ENCODE results near the gene KRTAP4-8. TPM values are rescaled to one million over a fixed set of nuclear protein-coding genes. Genes with fewer than 3 reads are reported as not detected.
"Not testable (repeated sequence)": the region's sequence is repeated elsewhere in the genome, so short reads cannot be mapped to it uniquely, and the experiment has no call there.

KRTAP4-8 gene
- total RNA-seq, 1 experiment from 2014 or later: not detected

DNA sequence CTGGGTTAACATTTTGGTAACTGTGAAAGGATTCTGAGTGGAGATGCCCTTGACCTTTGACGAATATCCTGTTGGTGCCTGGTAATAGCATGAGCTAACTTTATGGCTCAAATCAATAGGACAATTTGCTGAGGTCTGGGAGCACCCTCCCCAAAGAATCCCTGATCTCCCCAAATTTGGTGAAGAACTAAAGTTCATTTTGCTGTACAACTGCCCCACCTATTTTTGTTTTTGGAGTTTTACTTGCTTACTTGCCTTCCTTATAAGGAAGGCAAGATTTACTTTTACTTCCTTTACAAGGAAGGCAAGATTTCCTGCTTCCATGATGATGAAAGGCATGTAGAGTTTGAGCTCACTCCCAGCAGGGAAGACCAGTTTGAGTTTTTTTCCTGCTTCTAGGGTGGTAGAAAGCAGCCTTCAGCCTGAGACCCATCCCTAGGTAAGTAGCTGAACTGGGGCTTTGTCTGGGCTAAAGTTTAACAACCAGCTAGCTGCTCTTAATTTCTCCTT, 10.1 kb upstream of the KRTAP4-8 start:
- DNase-seq: no peak
- Histone ChIP-seq H3K4me3 (ENCODE audit: low read length) (no peak overlapping the region), H4K20me1 (ENCODE audit: low read length) (no peaks in the 10 kb centered on the region), H3F3A (ENCODE audit: low read length, unreplicated experiment) (no peaks in the 10 kb centered on the region), H3K27me3 (ENCODE audit: low read length) (no peaks in the 10 kb centered on the region), H3K9me3 (ENCODE audit: low read length) (peaks cover 12% of the 10 kb centered on the region; the same call in 1 of the 2 replicates), H3K9ac (ENCODE audit: low read length) (no peak overlapping the region), H3K9me2 (replicated peaks; ENCODE audit: low read length) (no peaks in the 10 kb centered on the region), H2AFZ (ENCODE audit: low read length) (no peak overlapping the region), H3K4me2 (ENCODE audit: low read length) (no peak overlapping the region), H3K4me1 (ENCODE audit: insufficient read depth, low read length) (peaks cover 14% of the 10 kb centered on the region), H3K36me3 (ENCODE audit: low read depth, low read length) (peaks cover 10% of the 10 kb centered on the region; the same call in 1 of the 2 replicates), H3K79me2 (ENCODE audit: low read length) (no peaks in the 10 kb centered on the region), H3K27ac (ENCODE audit: low read length) (no peak overlapping the region)
- ChIA-PET POLR2A (ENCODE audit: unreplicated experiment) (no interaction called here), CTCF (no interaction called here)
- intact Hi-C loops (cut with micrococcal nuclease): no loop called here
- BruUV-seq (replicated peaks): no TSS peak
- TF ChIP-seq EZH2 (IDR thresholded peaks at IDR 0.05; ENCODE audit: low read length, unreplicated experiment): no peak
- no peak for TF ChIP-seq EZH2phosphoT487 (IDR thresholded peaks at IDR 0.05; ENCODE audit: borderline replicate concordance, low read length)
- TF ChIP-seq, protein P1, sequence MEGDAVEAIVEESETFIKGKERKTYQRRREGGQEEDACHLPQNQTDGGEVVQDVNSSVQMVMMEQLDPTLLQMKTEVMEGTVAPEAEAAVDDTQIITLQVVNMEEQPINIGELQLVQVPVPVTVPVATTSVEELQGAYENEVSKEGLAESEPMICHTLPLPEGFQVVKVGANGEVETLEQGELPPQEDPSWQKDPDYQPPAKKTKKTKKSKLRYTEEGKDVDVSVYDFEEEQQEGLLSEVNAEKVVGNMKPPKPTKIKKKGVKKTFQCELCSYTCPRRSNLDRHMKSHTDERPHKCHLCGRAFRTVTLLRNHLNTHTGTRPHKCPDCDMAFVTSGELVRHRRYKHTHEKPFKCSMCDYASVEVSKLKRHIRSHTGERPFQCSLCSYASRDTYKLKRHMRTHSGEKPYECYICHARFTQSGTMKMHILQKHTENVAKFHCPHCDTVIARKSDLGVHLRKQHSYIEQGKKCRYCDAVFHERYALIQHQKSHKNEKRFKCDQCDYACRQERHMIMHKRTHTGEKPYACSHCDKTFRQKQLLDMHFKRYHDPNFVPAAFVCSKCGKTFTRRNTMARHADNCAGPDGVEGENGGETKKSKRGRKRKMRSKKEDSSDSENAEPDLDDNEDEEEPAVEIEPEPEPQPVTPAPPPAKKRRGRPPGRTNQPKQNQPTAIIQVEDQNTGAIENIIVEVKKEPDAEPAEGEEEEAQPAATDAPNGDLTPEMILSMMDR (conservative IDR thresholded peaks at IDR 0.05; ENCODE audit: low read depth, low read length): no peak
- no peak for ATAC-seq

DNA sequence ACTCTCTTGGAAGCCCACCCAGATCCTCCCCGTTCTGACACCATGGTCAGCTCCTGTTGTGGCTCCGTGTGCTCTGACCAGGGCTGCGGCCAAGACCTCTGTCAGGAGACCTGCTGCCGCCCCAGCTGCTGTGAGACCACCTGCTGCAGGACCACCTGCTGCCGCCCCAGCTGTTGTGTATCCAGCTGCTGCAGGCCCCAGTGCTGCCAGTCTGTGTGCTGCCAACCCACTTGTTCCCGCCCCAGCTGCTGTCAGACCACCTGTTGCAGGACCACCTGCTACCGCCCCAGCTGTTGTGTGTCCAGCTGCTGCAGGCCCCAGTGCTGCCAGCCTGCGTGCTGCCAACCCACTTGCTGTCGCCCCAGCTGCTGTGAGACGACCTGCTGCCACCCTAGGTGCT, 7.4 kb upstream of the KRTAP4-8 start, which contains the start of gene KRTAP4-9:
Gene KRTAP4-9, plus strand, starts transcription at position 43 of the 400 bp plus-strand sequence. Its CDS starts 0 bp downstream, at position 43.
- POLR2A ChIA-PET (ENCODE audit: unreplicated experiment); H3K9me2 ChIP-seq (replicated peaks; ENCODE audit: low read length); H4K20me1 ChIP-seq (ENCODE audit: low read length); H3K36me3 ChIP-seq (ENCODE audit: low read depth, low read length); H3K9ac ChIP-seq (ENCODE audit: low read length); CTCF ChIA-PET; DNase-seq; H3K9me3 ChIP-seq (ENCODE audit: low read length); intact Hi-C loops (cut with micrococcal nuclease); H3K79me2 ChIP-seq (ENCODE audit: low read length); H2AFZ ChIP-seq (ENCODE audit: low read length); H3F3A ChIP-seq (ENCODE audit: low read length, unreplicated experiment); H3K27me3 ChIP-seq (ENCODE audit: low read length); ATAC-seq; BruUV-seq (replicated peaks): not testable (repeated sequence)
- Histone ChIP-seq H3K4me2 (ENCODE audit: low read length) (peak within 1 kb of the TSS; percentile 54), H3K4me1 (ENCODE audit: insufficient read depth, low read length) (peaks cover 24% of the 10 kb centered on the region), H3K4me3 (ENCODE audit: low read length) (peak within 1 kb of the TSS; percentile 36; the same call in 1 of the 2 replicates), H3K27ac (ENCODE audit: low read length) (peak within 1 kb of the TSS; percentile 50)

DNA sequence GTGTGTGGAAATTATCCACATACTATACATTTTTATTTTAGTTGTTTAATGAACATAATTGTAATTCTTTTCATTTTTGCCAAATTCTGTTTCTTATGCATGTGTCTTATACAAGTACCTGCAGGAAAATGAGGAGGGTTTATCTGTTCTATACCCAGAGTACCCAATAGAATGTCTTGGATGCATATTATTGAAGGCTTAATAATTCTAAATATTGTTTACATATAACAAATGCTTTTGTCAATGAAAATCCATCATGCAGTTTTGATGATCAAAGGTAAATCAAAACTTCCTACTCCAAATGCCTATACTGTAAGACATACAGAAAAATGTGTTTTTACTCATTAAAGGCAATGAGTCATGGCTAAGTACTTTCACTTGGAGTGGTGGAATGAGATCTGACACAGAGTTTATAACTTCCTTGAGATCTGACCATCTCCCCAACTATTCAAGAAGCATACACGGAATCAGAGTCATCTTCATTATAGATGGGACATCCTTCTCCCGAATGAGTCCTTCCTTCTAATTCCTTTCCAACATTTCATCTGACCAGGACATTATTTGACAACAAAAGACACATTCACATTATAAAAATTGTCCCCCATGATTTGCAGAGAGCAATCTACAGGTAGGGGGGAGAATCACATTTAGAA, 6.6 kb upstream of the KRTAP4-8 start:
- H3K36me3 ChIP-seq (ENCODE audit: low read depth, low read length); H2AFZ ChIP-seq (ENCODE audit: low read length); BruUV-seq (replicated peaks); POLR2A ChIA-PET (ENCODE audit: unreplicated experiment); H3K79me2 ChIP-seq (ENCODE audit: low read length); intact Hi-C loops (cut with micrococcal nuclease); H3K9ac ChIP-seq (ENCODE audit: low read length); CTCF ChIA-PET; H3K27me3 ChIP-seq (ENCODE audit: low read length); H3K9me3 ChIP-seq (ENCODE audit: low read length); H4K20me1 ChIP-seq (ENCODE audit: low read length); H3K9me2 ChIP-seq (replicated peaks; ENCODE audit: low read length); H3F3A ChIP-seq (ENCODE audit: low read length, unreplicated experiment): not testable (repeated sequence)
- Histone ChIP-seq H3K27ac (ENCODE audit: low read length) (peak overlapping the region; percentile 50), H3K4me2 (ENCODE audit: low read length) (peak overlapping the region; percentile 54), H3K4me1 (ENCODE audit: insufficient read depth, low read length) (peaks cover 31% of the 10 kb centered on the region), H3K4me3 (ENCODE audit: low read length) (peak overlapping the region; percentile 36; the same call in 1 of the 2 replicates)
- ATAC-seq (peak; percentile 87), DNase-seq (peak; percentile 59)

Measured in PC-3 (cell line).